ENCODE measurements around the gene SPRYD4.

SPRYD4 gene

DNA sequence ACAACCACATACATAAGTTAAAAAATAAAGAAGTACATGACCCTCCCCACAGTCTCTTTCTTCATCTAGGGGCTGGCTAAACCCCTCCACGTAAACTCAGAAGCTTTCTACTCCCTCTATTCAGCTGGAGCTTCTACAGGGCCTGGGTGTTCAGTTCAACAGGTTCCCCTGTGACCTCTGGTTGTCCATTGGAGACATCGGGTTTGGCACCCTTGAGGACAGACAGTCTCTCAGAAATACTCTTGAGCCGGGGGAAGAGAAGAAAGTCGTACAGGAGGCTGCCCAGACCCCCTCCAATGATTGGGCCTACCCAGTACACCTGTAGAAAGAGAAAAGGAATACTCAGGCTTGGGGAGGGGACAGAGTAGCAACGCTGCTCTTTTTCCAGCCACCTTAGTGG, 17.2 kb upstream of the SPRYD4 start:
- H3K27me3 Mint-ChIP-seq (ENCODE audit: low read depth), result no peaks in the 10 kb centered on the region
- H3K4me1 Mint-ChIP-seq, result peaks cover 39% of the 10 kb centered on the region
- peak overlapping the region; percentile 58 to 94 (median 92) for H3K4me3 Mint-ChIP-seq
- H3K9me3 Mint-ChIP-seq, result peaks cover 2% of the 10 kb centered on the region
- TF ChIP-seq, protein P1, sequence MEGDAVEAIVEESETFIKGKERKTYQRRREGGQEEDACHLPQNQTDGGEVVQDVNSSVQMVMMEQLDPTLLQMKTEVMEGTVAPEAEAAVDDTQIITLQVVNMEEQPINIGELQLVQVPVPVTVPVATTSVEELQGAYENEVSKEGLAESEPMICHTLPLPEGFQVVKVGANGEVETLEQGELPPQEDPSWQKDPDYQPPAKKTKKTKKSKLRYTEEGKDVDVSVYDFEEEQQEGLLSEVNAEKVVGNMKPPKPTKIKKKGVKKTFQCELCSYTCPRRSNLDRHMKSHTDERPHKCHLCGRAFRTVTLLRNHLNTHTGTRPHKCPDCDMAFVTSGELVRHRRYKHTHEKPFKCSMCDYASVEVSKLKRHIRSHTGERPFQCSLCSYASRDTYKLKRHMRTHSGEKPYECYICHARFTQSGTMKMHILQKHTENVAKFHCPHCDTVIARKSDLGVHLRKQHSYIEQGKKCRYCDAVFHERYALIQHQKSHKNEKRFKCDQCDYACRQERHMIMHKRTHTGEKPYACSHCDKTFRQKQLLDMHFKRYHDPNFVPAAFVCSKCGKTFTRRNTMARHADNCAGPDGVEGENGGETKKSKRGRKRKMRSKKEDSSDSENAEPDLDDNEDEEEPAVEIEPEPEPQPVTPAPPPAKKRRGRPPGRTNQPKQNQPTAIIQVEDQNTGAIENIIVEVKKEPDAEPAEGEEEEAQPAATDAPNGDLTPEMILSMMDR (IDR thresholded peaks at IDR 0.05; ENCODE audit: unreplicated experiment in 3 of 3), result no peak
- peak overlapping the region; percentile 61 to 99 (median 88) for H3K27ac Mint-ChIP-seq
- H3K36me3 Mint-ChIP-seq (ENCODE audit: low read depth), result peaks cover 9% of the 10 kb centered on the region

- TF ChIP-seq, protein P1 (IDR thresholded peaks at IDR 0.05; ENCODE audit: unreplicated experiment in 3 of 3), result no peak
Measured at GRCh38 chr12:56454557-56454956, 13.8 kb upstream of the SPRYD4 start, which contains the start of gene MIP. TSS of gene MIP (minus strand) at chr12:56454657. CDS start at chr12:56454613, 44 bp downstream.

GRCh38 chr12:56457817-56458216, 10.6 kb upstream of the SPRYD4 start:
- Mint-ChIP-seq H3K4me3 (no peak overlapping the region), H3K36me3 (ENCODE audit: low read depth) (no peaks in the 10 kb centered on the region), H3K27me3 (ENCODE audit: low read depth) (no peaks in the 10 kb centered on the region), H3K9me3 (no peaks in the 10 kb centered on the region), H3K4me1 (peaks cover 1% of the 10 kb centered on the region), H3K27ac (no peak overlapping the region)
- TF ChIP-seq, protein P1 (IDR thresholded peaks at IDR 0.05; ENCODE audit: unreplicated experiment in 3 of 3), result no peak

More at GRCh38 chr12:56454557-56454956, 13.8 kb upstream of the SPRYD4 start, which contains the start of gene MIP:
- no peaks in the 10 kb centered on the region for H3K36me3 Mint-ChIP-seq (ENCODE audit: low read depth)
- no peaks in the 10 kb centered on the region for H3K27me3 Mint-ChIP-seq (ENCODE audit: low read depth)
- no peak within 1 kb of the TSS for H3K4me3 Mint-ChIP-seq
- no peak within 1 kb of the TSS for H3K27ac Mint-ChIP-seq
- no peaks in the 10 kb centered on the region for H3K9me3 Mint-ChIP-seq
- H3K4me1 Mint-ChIP-seq, result peaks cover 26% of the 10 kb centered on the region

- H3K9me3 Mint-ChIP-seq, result no peaks in the 10 kb centered on the region
- H3K27me3 Mint-ChIP-seq (ENCODE audit: low read depth), result no peaks in the 10 kb centered on the region
- no peaks in the 10 kb centered on the region for H3K36me3 Mint-ChIP-seq (ENCODE audit: low read depth)
- H3K4me1 Mint-ChIP-seq, result no peaks in the 10 kb centered on the region
- H3K27ac Mint-ChIP-seq, result no peak overlapping the region
- TF ChIP-seq, protein P1 (IDR thresholded peaks at IDR 0.05; ENCODE audit: unreplicated experiment in 3 of 3), result no peak
- no peak overlapping the region for H3K4me3 Mint-ChIP-seq
Measured at GRCh38 chr12:56461235-56462159, 6.9 kb upstream of the SPRYD4 start.

GRCh38 chr12:56462565-56462964, 5.8 kb upstream of the SPRYD4 start:
- TF ChIP-seq, protein P1 (IDR thresholded peaks at IDR 0.05; ENCODE audit: unreplicated experiment in 3 of 3), result no peak
- H3K4me1 Mint-ChIP-seq, result no peaks in the 10 kb centered on the region
- no peaks in the 10 kb centered on the region for H3K36me3 Mint-ChIP-seq (ENCODE audit: low read depth)
- H3K4me3 Mint-ChIP-seq, result no peak overlapping the region
- H3K9me3 Mint-ChIP-seq, result no peaks in the 10 kb centered on the region
- no peak overlapping the region for H3K27ac Mint-ChIP-seq
- H3K27me3 Mint-ChIP-seq (ENCODE audit: low read depth), result no peaks in the 10 kb centered on the region

Data from nephron (organoid).